GM19238 (cell line): ENCODE results near the gene MYO7B.

Experiments
- DNase-seq: peaks from one replicate; pipeline ENCODE4 v3.0.0; 2011; ENCODE audit warnings: low spot score; ENCODE audit not compliant: insufficient read length

MYO7B gene

DNA sequence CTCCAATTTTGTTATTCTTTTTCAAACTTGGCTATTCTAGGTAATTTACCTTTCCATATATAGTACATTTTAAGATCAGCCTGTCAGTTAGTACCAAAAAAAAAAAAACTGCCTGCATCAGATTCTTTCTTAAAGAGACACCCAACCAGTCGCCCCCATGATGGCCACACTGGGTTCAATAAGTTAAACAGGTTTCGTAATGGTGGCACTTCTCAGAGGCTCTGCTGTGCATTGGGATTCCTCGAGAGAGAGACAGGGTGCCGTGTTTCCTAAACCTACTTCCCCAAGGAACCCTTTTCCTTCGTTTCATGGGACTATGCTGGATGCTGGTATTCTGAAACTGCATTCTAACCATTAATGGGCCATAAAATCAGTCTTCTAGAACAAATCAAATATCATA is 37.4 kb downstream of the MYO7B start:
- DNase-seq, result no peak

DNA sequence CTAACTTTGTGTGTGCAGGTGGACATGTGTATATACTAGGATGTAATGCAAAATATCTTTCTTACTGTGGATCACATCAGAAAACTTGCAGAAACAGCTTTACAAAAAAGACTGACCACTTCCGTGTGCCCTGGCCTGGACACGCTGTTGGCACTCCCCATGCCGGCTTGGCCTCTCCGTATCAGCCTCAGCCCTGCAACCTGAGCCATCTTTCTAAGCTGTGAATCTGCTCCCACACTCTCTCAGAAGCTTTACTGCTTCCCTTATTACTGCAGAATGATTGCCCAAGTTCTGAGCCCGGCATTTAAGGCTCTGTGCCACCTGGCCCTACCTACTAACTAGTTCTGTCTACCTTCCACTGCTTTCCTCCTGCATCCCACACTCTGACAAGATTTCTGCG is 37.8 kb downstream of the MYO7B start:
- no peak for DNase-seq

DNA sequence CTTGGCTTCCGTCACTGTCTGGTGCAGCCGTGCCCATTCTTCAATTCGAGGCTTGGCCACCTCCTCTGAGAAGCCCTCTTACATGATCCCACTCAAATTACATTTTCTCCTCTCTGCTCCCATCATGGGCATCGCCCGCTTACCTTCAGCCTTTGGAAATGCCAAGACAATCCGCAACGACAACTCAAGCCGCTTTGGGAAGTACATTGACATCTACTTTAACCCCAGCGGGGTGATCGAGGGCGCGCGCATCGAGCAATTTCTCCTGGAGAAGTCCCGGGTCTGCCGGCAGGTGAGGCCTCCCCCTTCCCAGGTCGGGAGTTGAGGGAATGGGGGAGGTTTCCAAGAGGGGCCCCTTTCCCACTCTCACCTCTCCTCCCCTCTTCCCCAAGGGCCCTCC is 38.3 kb downstream of the MYO7B start:
- DNase-seq, result no peak

DNA sequence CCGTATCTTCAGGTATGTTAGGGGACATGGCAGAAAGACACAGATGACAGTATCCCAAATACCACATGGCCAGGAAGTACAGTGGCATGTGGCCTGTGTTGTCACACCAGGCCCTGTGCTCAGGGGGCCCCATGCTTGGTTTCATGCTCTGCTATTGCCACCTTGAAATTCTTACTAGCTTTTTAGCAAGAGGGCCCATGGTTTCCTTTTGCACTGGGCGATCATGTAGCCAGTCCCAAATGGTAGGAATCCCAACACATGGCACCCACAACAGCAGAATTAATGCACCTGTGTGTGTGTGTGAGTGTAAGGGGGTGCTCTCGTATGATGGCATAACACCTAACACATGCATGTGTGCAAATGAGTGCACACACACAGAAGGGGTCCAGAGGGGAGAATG is 39.2 kb downstream of the MYO7B start:
- DNase-seq, result no peak

DNA sequence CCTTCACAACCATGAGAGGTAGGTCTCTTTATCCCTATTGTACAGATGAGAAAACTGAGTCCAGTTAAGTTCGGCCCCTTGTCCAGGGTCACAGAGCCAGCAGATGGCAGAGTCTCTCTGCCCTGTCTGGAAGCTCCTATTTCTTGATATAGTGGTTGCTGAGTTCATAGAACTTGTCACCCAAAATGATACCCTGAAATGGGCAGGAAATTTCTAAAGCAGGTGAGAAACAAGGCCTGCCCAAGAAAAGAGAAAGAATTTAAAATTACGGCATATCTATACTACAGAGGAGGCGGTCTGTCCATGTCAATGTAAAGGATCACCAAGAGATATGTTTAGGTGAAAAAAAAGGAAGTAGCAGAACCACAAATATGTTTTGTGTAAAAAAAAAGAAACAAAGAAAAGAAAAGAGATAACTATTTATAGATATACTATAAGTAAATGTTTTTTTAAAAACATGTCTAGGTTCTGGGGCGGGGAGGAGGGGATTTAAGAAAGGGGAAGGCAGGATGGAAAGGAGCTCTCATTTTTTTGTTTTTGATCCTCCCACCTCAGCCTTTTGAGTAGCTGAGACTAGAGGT is 39.8 kb downstream of the MYO7B start:
- no peak for DNase-seq

DNA sequence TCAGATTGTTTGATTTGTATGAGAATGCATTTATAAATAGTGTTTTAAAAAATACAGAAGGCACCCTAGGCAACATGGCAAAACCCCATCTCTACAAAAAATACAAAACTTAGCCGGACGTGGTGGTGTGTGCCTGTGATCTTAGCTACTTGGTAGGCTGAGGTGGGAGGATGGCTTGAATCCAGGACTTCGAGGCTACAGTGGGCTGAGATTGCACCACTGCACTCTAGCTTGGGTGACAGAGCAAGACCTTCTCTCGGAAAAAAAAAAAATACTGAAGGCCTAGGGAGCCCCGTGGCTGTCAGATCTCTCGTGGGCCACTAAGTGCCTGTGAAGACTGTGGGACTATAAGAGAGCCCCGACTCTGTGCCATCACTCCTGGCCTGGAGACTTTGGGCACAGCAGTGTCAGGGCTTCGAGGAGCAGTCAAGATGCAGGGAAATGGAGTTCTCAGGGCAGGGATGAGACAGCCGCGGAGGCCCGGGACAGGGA is 40.5 kb downstream of the MYO7B start:
- DNase-seq, result no peak

DNA sequence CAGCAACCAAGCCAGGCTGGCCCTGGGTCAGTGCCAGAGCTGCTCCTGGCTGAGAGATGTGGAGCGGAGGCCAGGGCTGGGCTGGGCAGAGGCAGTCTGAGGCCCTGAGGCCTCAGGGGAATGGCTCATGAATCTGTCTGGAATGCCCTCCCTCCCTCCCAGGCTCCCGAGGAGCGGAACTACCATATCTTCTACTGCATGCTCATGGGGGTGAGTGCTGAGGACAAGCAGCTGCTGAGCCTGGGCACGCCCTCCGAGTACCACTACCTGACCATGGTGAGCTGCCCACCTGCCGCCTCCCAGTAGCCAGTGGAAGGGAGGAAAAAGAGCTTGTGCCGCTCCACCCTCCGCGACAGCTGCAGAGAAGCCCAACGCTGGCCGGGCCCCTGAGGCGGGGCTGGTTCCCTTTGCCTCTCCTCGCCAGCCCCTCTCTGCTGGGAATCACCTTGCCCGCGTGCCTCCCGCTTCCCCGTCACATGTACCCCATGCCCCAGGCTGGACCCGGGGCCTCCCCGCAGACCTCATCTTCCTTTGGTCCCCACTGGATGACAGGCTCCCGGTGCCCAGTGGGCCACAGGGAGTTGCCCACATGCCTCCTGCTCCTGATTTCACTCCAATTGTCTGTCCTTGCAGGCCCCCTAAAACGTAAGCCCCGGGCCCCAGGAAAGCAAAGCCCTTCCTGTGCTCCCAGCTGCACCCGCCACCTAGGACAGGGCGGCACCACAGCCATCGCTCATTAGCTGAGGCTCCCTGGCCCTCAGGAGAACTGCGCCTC is 41.1 kb downstream of the MYO7B start:
- DNase-seq, result no peak

DNA sequence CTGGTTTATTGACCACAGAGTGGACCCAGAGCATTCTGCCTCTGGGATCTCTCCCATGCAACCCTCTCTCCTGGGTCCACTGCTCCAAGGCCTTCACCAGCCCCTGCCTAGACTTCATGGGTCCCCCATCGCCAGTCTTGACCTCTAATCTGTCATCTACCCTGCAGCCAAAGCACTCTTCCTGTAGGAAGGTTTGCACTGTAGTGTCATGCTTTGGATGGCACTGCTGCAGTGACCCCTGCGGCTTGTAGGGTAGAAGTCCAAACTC is 41.7 kb downstream of the MYO7B start:
- no peak for DNase-seq

DNA sequence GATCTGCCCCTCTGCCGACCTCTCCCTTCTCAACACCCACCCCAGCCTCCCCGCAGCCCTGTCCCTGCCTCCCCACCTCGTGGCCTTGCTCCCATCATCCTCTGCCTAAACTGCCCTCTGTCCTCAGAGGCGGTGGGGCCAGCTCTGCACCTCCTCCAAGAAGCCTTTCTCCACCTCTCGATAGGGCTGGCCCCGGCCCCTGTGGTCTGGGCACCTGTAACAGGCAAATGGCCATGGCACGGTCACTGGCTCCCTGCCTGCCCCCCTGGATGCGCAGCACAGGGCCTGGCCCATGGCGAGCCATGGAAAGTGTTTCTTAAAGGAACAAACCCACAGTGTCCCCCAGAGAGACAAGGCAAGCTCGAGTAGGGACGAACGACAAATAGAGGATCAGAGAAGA is 42.0 kb downstream of the MYO7B start:
- DNase-seq, result no peak

DNA sequence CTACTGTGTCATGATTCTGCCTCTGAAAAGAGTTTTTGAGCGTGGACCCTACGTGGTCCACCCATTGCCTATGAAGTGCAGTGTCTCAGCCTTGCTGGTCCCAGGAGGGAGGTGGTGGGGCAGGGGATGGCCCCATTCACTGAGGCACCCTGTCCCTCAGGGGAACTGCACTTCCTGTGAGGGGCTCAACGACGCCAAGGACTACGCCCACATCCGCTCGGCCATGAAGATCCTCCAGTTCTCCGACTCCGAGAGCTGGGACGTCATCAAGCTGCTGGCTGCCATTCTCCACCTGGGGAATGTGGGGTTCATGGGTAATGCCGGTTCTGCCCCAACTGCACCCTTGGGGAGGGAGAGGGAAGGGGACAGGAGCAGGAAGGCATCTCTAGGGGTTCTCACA is 42.5 kb downstream of the MYO7B start:
- DNase-seq, result peak; percentile 41

DNA sequence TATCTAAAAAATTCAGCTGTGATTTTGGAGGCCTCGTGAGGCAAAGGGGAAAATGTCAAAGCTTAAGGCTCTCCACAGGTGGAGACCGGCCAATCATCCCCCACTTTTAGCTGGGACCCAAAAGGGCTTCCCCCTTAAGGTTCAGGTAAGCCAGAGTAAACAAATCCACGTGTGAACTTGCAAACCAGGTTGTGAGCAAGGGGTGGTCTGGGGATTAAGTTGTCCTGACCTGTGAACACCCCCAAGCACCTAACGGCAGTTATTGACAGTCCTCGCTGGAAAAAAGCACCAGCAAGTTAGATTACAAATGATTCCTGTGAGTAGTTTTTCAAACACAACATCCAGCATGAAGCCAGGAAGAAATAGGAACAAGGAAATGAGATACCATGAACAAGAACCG is 42.9 kb downstream of the MYO7B start:
- DNase-seq, result no peak

DNA sequence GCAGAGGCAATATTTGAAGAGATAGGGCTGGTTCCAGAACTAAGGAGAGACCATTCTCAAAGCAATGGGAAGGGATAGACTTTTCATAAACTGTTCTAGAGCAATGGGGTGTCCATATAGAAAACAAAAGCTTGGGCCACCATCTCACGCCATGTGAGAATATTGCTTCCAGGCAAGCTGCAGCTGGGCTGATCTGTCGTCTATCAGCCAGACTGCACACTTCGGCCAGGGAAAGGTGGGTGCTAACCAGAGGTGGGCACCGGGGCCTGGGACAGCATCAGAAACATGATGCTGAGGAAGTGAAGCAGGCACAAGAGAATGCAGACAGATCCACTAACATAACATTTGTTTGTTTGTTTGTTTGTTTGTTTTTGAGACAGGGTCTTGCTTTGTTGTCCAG is 43.7 kb downstream of the MYO7B start:
- no peak for DNase-seq

DNA sequence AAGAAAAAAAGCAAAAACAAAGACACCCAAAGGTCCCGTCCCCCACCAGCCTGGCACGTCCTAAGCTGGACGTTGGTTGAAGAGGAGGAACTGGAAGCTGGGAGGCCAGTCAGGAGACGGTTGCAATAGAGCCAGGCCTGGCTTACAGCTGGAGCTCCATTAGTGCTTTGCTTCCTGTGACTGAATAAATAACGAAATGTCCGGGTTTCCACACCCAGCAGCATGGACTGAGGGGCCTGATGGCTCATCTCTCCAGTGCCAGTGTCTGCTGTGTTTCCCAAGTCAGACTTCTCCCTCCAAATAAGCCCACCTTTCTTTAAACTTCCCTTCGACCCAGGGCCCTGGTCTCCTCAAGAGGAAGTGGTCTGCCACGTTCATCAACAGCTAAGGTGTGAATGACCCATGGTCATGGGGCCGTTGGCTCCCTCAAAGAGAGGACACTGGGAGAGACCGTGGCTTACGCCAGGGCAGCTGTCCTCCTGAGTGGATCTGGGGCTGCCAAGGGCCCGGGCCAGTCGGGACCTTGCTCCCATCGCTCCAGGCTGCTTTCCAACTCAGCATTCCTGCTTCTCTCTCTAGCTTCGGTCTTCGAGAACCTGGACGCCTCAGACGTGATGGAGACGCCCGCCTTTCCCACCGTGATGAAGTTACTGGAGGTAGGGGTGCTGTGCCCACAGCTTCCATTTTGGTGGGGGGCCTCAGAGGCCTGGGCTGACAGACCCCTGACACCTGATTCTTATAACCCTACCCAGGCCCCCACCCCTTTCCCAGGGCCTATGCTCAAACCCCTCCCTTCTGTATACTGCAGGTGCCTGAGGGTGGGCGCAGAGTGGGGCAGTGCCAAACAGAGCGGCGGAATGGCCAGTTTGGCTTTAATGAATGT is 44.9 kb downstream of the MYO7B start:
- no peak for DNase-seq

DNA sequence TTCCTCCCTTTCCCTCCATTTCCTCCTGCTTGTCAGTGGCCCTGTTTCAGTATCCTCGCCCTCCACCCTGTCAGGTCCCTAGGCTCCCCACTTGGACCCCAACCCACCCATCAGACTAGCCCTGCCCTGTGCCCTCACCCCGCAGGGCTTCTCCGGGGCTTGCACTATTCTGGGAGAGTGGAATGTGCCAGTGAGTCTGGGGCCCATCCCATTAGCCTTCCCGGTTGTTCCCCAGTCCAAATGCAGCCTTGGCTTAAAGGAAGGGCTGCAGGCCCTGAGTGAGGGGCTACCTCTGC is 45.5 kb downstream of the MYO7B start:
- no peak for DNase-seq

DNA sequence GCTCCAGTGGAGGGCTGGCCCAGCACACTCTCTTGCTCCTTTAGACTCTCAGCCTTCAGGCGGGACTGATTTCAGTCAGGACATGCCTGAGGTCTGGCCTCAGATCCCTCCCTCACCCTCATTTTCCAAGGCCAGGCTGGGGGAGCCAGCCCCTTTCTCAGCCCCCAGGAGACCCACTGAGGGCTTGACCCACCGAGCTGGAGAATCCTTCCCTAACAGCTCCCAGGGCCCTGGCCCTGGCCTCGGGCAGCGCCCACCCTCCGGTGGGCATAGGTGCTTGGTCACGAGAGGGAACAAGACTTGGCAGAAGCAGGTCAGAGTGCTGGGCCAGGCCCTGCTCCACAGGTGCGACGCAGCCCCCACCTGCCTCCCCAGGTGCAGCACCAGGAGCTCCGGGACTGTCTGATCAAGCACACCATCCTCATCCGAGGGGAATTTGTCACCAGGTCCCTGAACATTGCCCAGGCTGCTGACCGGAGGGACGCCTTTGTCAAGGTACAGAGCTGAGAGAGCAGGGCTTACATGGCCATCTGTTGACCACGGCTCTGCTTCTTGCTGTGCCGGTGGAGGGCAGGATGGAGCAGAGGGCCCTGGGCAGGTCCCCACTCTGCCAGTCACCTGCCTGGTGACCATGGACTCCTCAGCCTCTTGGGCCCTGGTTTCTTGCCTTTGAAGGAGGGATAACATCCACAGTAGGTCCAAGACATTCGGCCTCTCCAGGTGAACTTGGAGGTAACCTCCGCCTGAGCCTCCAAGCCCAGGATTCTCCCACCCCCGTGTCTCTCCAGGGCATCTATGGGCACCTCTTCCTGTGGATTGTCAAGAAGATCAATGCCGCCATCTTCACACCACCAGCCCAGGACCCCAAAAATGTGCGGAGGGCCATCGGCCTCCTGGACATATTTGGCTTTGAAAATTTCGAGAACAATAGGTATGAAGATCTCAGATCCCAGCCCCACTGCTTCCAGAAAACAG is 46.3 kb downstream of the MYO7B start:
- no peak for DNase-seq

DNA sequence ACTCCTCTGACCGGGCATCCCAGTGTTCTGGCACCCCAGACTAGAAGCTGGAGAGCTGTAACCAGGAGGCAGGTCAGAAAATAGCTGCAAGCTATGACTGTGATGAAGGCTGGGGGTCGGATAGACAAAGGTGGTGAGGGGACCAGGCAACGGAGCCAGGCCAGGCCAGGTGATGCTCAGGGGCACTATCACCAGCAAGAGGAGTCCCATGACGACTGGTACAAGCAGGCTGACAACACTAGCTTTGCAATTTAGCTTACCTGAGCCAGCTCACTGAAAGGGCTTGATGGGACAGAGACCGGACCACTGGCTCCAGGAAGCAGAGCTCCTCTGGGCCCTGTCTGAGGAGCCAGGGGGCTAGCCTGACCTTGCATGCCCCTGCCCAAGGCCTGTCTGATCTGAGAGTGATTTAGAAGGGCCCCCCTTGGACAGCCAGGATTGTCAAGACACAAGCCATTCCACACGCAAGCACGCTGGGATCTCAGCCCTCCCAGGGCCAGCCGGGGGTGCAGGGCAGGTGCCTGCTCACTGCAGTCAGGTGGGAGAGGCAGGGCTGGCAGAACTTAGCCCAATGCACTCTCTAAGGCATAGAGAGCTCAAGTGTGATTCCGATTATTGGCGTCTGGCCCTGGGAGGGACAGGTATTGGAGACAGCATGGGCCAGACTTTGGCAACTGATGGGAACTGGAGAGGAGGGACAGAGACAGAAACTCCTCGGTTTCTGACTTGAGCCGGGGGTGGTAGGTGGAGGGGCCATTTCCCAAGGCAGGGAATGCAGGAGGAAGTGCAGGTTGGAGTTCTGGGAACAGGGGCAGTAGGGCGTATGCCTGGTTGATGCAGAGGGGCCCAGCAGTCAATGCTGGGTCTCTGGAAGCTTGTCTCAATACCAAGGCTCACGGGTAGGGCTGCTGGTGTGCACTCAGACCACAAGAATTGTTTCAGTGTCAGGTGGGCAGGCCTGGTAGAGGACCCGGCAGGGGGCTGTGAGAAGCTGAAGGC is 47.7 kb downstream of the MYO7B start:
- DNase-seq, result no peak

DNA sequence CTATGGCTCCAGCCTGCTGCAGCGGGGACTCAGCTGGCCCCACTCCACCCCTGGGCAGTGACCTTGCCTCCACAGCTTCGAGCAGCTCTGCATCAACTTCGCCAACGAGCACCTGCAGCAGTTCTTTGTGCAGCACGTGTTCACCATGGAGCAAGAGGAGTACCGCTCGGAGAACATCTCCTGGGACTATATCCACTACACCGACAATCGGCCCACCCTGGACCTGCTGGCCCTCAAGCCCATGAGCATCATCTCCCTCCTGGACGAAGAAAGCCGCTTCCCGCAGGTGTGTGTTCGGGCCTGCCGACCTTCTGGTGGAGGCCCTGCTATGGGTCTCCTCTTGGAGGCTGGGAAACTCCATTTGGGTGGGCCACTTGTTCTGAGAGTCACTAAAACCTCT is 48.6 kb downstream of the MYO7B start:
- no peak for DNase-seq

DNA sequence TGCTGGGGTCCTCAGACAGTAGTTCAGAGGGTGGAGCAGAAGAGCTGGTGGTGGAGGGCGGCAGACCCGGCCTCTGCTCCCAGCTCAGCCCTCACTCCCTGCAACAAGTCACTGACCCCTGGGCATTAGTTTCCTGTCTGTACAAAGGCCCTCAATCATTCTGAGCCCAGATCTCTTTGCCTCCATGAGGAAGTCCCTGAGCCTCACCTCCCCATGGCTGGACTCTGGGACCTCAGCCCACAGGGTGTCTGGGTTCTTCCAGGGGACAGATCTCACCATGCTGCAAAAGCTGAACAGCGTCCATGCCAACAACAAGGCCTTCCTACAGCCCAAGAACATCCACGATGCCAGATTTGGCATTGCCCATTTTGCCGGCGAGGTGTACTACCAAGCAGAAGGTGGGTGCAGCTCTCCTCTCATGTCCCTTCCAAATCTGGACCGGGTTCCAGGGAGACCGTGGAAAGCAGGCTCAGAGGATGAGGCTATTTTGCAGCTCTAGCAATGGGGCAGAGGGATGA is 49.1 kb downstream of the MYO7B start:
- no peak for DNase-seq

DNA sequence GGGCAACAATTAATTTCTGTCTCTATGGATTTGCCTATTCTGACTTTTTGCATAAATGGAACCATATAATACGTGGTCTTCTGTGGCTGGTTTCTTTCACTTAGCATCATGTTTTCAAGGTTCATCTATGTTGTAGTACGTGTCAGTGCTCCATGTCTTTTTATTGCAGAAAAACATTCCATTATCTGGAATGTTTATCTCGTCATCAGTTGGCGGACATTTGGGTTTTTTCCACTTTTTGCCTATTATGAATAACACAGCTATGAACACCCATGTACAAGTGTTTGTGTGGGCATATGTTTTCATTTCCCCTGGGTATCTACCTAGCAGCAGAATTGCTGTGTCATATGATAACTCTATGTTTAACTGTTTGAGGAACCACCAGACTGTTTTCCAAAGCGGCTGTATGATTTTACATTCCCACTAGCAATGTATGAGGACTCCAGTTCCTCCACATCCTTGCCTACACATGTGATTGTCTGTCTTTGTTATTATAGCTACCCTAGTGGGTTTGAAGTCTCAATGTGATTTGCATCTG is 49.9 kb downstream of the MYO7B start:
- no peak for DNase-seq

DNA sequence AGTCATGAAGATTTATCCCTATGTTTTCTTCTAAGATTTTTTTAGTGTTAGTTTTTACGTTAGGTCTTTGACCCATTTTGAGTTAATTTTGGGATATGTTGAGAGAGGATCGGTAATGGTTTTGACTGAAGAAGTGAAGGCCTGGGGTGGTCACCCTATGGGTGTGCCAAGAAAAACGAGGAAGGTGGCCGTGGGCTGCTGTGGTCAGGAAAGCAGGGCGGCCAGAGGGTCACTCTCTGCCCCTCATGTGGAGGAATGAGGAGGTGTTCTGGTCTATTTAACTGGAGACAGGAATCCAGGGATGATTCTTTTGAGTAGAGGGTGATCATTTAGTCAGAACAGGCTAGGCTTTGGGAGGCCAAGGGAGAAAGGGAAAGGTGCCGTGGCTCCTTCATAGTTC is 50.7 kb downstream of the MYO7B start:
- no peak for DNase-seq
